SW 1271 (cell line): ENCODE data around the gene AK9.

Experiments used
- DNase-seq, 2 experiments: peaks; one replicate each; lab custom pipeline; 2025; lab: John Stamatoyannopoulos, UW

The AK9 gene

DNA sequence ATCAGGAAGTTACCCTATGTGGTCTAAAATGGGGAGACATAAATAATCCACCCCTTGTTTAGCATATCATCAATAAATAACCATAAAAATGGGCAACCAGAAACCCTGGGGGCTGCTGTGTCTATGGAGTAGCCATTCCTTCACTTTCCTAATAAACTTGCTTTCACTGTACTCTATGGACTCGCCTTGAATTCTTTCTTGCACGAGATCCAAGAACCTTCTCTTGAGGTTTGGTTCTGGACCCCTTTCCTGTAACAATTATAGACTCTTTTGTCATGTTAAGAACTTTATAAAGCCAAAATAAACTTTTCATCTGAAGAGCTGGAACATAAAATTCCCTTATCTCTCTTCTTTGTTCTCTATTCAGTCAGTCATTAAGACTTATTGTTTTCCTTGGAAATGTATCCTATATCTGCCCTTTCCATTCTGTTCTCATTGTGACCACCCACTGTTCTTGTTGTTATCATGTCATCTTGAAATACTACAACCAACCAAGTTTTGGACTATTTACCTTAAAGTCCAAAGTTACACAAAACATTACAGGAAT lies 178.7 kb downstream of the AK9 start:
- DNase-seq = no peak

DNA sequence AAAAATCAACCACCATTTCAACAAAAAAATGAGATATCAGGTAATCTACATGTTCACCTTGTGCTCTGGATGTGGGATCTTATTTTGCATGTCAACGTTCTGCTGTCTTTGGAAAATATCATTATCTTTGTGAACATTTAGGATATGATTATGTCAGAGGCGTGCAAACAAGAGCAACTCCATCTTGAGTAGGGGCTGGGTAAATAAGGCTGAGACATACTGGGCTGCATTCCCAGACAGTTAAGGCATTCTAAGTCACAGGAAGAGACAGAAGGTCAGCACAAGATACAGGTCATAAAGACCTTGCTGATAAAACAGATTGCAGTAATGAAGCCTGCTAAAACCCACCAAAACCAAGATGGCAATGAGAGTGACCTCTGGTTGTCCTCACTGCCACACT lies 179.2 kb downstream of the AK9 start:
- no peak for DNase-seq

DNA sequence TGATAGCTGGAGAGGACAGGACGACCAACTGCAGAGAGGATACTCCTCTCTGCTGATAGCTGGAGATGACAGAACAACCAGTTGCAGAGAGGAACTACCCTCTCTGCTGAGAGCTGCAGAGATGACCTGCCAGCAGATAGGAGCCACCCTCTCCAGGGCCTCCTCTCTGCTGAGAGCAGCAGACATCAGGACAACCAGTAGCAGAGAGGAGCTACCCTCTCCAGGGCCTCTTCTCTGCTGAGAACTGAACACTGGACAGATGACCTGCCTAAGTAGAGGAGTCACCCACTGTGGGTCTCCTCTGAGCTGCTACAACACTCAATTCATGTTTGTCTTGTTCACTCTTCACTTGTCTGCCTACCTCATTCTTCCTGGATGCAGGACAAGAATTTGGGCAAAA lies 180.6 kb downstream of the AK9 start:
- no peak for DNase-seq

DNA sequence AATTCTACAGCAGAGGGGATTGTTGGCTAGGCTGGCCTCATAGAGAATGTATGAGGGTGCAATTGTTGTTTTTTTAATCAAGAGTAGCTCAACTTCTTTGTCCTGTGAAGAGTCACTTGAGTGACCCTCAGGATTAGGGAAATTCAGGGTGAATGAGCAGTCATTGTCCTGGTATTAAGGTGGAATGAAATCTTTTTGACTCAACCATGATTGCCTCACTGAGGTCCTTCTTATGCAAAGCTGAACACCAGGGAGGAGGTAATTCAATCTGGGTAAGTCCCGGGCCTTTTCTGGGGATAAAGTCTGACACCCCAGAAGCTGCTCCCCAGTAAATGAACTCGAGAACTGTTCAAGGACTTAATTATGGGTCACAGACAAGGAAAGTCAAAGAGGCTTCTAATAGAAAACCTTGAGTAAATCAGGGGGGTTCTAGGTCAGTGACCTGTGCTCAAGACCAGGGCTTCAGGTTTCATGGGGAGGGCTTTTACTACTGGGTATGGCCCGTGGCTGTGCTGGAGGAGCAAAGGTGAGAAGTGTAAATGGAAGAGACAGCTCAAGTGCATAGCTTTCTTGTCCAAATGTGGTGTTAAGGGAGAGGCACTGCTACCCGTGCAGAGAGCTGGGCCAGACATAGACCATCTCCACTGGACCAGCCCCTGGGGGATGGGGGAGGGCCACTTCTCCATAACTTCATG lies 182.7 kb downstream of the AK9 start:
- no peak for DNase-seq

DNA sequence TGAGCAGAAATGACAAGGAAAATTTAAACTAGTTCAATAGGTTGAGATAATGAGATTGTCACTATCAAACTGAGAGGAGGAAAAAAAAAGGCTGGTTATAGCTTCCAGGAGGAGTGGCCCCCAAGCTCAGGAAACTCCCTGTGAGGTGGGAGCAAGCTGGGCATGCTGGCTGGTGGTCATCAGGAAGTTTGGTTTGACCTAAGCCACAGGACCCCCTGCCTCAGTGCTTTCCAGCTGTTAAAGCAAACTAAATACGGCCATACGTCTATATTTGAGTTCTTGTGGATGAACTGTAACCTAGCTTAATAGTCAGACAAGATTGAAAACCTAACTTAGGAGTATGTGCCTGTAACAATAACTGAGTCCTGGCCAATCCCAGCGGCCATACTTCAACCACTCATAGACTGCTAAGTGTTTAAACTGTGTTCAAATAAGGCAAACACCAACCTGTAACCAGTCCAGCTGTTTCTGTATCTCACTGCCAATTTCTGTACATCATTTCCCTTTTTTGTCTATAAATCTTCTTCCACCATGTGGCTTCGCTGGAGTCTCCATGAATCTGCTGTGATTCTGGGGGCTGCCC lies 183.4 kb downstream of the AK9 start:
- no peak for DNase-seq

DNA sequence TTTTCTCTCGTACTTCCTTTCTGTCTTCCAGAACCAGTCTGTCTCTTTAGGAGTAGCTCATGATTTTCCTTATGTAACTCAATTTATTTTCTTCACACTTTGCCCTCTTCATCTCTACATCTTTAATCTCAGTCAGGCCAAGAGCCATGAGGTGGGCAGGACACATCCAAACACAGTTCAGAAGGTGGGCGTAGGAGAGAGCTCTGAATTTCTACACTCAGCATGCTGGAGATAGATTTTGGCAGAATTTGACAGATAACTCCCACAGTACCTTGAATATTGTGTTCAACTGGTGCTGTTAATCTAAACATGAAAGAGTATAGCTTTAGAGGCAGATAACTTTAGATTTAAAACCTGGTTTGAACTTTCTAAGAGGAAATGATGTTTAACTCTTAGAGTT lies 184.2 kb downstream of the AK9 start:
- no peak for DNase-seq

DNA sequence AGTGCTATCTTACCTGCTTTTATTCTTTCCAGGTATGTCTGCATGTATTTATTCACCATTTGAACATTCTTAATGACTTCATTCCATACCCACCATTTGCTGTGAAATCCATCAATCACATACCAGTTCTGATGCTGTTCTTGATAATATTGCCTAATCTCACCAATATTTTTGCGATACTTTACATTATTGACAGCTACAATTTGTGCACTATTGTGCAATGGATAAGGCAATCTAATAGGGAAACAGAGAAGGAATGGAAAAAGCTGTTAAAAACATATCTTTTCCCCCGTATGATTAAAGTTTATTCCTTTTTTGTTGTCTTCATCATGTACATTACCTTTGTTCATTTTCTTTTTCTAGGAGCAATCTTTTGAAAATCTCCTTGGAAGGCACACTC lies 184.7 kb downstream of the AK9 start:
- DNase-seq = no peak

DNA sequence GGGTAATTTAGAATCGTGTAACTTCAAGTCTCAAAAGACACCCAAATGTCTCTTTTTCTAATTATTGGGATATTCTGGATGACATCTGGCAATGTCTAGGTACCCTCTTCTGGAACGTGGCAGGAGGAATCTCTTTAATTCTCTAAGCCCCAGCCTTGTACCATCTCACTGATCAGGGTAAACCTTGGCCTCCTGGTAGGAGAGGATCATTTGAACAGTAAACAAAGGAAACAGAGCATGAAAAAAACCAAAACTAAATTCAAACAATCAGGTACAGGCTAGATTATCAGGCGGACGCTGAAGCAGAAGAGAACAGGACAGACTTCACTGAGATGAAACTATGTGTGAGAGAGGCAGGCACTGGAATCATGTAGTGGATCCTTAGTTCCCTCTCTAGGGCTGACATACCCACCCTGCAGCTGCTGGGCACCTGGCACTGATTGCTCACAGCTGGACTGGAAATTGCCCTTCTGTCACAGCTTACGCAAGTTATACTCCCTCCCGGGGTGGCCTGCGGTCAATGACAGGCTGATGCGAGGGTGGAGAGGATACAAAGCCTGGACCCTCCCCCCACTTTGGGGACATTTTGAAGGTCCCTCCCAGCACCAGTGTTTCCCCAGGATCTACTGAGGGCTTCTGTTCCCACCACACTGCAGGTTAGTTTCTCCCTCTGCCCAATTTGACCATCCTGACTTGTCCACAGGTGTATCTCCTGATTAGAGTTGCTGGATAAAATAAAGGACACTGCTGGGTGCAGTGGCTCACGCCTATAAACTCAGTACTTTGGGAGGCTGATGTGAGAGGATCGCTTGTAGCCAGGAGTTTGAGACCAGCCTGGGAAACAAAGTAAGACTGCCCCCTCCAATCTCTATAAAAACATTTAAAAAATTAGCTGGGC lies 187.4 kb downstream of the AK9 start:
- no peak for DNase-seq

DNA sequence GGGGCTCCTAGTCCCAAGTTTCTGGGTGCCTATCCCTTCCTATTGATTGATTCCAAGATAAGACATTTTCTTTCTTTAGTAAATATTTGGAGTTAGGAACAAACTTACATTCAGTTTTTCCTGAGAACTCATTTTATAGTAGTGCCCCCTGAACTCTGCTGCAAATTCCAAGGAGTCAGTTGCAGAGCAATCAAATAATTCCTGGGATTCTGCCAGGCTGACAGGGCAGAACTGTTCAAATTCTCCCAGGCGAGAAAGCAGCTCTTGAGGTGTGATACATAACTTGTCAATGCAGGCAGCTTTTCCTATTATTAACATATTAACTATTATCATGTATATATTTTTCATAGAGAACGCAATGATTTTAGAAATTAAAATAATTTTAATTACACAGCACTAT lies 192.1 kb downstream of the AK9 start:
- no peak for DNase-seq

DNA sequence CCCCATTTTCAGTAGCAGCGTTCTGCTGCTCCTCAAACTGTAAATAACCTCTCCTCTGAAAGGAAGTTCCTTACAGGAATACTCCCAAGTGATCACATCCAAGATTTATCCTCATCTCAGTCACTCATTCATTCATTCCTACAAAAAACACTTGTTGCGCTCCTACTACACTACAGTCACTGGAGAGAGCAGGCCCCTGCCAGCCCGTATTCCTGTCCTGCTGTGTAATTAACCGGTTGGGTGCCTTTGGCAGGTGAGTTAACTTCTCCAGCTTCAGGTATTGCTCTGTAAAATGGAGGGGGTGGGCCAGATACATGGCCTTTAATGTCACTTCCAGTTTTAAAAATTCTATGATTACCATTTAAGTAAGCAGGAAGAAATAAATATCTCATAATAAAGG lies 192.9 kb downstream of the AK9 start:
- DNase-seq = no peak

DNA sequence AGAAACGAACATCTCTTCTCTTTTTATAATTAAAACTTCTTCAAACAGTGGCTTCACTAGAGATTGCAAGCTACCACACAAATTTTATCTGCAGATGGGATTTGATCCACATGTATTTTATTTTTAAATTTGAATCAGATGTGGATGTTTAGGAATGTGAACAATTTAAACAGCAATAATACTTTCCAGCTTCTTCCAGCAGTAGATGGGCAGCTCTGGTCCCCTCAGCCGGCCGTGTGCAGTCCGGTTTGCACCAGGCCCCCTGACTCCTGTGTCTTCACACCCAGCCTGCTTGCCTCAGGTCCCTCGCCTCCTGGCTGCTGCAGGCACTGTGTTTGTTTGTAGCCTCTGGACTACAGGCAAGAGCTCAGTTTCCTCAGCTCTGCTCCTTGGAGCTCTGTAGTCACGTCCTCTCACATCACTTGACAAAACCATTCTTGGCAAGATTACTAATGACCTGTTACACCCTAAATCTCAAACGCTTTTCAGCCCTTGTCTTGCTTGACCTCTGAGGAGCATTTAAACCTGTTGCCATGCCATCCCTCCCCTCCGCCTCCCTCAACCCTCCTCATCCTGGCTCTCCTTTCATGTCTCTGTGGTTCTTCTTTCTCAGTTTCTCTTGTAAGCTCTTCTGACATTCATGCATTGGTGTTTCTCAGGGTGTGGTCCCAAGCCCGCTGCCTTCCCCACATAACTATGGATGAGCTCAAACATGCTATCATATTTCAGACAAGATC lies 194.8 kb downstream of the AK9 start:
- no peak for DNase-seq

DNA sequence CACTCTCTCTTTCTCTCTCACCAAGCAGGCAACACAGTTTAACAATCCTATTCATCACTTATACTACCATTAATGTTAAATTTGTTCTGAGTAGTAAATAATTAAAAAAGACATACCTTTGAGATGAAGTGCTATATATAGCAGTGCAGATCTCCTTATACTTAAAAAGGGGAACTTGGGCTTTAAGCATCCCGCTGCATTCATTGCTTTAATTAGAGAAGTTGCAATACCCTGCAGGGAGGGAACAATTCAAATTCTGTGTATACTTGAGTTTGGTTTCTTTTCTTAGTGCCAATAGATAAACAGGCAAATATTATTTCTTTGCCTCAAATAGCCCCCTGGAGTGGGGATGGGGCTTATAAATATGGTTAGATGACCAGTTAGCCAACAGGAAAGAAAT lies 197.1 kb downstream of the AK9 start:
- no peak for DNase-seq

DNA sequence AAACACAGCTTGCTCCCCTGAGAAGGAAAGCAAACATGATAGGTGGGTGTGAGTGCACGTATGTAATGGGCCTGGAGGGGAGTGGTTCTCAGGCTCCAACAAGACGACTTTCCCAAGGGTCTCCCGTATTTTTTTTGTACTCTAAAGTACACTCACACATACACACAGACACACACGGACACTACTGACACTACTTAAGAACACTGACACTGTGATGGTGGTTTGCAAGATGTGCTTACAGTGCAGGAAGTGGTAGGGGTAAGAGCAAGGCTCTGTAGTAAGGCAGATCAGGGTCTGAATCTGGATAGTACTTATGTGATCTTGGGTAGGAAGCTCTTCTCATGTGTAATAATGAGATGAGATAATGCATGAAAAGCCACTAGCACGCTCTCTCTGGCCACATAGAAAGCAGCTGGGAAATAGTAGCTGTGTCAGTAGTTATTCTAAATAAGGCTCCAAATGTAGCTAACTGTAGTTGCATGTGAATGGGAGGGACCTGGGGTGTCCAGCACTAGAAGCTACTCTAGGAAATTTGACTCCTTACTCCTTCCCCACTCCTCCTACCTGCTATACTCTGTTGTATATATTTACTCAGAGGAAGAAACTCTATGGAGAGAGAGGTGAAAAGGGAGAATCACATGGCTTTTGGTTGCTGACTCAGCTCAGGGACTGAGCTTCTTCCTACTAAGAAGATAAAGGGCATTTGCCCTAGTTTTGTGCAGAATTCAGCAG lies 199.6 kb downstream of the AK9 start:
- DNase-seq = no peak

DNA sequence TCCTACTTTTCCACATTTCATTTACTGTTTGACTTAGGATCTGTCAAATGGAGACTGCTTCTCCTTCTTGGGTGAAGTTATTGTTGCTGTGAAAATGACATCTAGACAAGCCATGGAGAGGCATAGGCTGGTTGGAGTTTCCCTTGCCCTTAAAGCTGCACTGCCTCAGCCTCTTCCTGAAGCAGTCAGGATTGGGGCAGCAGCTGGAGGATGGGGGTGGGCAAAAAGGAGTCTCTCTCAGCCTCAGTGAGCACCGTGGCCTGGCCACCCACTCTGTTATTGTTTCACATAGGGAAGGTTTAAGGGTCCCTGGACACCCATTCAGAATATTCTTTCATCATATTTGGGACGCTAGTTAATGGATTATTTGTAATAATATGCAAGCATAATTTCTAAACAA lies 200.3 kb downstream of the AK9 start:
- no peak for DNase-seq

DNA sequence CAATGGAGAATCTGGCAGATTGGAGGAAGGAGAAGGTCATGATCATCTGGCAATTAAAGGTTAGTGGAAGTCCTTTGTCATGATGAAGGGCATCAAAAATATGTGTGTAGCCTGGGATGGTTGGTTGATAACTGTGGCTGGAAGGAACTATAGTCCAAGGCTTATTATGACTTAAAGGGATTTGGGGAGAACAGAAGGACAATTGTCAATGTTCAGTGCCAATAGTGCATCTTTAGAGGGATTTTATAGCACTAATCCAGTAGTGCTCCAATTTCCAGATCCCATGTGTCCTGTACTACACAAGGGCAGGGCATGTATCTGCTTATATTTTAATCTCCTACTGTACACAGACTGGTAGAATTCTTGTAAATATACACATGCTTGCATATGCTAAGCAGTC lies 203.0 kb downstream of the AK9 start:
- DNase-seq = no peak

DNA sequence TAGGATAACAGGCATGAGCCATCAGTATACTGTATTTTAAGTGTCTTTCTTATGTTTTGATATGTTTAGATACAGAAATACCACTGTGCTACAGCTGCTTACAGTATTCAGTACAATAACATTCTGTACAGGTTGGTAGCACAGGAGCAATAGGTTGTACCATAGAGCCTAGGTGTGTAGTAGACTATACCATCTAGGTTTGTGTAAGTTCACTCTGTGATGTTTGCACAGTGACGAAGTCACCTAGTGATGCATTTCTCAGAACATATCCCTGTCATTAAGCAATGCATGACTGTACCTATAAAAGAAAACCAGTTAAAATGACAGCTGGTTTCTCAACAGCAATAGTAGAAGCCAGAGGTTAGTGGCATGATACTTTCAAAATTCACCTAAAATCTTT lies 204.9 kb downstream of the AK9 start:
- no peak for DNase-seq

DNA sequence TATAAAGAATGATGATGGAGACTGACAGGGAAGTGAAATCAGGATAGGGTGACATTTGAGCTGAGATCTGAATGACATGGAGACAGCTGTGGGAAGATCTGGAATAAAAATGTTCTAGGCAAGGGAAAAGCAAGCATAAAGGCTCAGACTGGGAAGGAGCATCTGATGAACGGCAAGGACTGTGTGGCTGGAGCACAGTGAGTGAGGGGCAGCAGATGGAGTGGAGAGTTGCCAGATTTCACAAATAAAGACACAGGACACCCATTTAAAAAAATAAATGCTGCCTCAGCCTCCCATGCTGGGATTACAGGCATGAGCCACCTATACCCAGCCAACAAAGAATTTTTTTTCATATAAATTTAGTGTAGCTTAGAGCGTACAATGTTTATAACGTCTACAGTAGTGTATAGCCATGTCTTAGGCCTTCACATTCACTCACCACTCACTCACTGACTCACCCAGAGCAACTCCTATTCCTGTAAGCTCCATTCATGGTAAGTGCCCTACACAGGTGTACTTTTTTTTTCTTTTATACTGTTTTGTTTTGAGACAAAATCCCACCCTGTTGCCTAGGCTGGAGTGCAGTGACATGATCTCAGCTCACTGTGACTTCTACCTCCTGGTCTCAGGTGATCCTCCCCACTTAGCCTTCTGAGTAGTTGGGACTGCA lies 205.6 kb downstream of the AK9 start:
- DNase-seq = no peak

DNA sequence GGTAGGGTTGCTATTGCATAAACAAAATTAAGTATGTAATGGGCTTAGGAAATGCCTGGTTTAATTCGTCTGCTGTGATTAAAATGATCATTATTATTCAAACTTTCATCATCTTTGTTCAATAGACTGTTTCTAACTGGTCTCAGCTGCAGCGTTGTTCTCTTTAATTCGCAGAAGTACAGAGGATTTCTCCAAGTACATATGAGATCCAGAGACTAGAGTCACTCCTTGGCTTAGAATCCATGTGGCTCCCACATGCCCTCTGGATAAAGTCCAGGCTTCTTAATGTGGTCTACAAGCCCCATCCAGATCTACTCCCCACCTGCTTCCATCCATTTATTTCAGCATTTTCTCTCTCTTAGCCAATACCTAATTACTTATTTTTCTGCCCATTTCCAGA lies 206.9 kb downstream of the AK9 start:
- no peak for DNase-seq

DNA sequence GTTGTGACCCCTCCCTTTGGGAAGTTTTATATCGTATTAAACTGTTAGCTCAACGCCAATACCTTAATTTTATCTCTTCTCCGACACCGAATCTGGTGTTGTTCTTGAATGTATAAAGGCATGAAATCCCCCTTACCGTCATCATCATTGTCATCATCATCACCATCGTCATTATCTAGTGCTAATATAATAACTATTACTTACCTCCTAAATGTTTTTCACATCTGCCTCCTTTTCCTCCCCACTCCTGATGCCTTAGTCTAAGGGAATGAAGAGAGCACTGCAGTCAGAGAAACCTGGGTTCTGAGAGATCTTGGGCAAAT lies 207.3 kb downstream of the AK9 start:
- no peak for DNase-seq

DNA sequence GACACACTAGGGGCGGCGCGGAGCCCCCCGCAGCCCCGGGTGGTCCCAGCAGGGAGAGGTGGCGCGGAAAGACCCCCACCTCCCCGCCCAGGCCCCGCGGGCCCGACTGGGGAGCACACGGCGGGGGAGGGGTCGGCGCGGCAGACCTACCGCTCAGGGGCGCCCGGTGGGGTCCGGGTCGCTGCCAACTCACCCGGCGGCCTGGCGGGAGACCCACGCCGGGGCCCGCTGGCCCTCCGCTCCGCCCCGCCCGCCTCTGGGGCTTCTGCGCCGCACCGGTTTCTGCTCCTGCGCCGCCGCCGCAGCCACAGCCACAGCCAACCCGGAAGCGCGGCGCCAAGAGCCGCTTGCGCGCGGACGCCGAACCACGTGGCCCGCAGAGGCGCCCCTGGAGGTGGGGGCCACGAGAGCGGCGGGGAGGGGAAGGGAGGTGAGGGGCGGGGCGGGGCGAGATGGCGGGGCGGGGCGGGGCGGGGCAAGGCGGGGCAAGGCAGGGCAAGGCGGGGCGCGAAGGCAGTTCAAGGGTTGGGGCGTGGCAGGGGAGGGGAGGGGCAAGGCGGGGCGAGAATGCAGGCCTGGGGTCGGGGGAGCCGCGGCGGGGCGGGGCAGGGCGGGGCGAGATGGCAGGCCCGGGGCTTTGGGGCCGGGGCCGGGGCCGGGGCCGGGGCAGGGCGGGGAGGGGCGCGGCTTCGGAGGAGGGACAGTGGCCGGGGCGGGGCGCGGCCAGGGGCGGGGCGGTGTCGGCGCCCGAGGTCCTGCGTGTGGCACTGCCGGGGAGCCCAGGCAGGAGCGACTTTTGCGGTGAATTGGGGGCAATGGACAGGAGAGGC lies 207.9 kb downstream of the AK9 start, which contains the start of gene ZBTB24:
Gene ZBTB24 (minus strand): TSS at position 315 of the 830 bp plus-strand sequence. CDS start 1,193 bp downstream, outside the sequence.
- DNase-seq = peak; percentile 65 to 90
